A673 (cell line): Measurements from ENCODE around the gene IQGAP2.

ENCODE experiments used
- EZH2 ChIP-seq: fragments of 200-600 bp; sonication (generic); IDR thresholded peaks from 2 replicates; pipeline ENCODE4 v1.6.1; 2017; ENCODE audit warnings: borderline replicate concordance, low read depth, mild to moderate bottlenecking, mixed read lengths, antibody characterized with exemption, low read length; ENCODE audit not compliant: poor library complexity, severe bottlenecking
- TF ChIP-seq, protein P1 (sequence below): fragments of 300-800, 200-600 bp; sonication (generic); conservative IDR thresholded peaks from 2 replicates; pipeline ENCODE4 v1.5.1; 2017; ENCODE audit warnings: low read depth, mild to moderate bottlenecking, antibody characterized with exemption, low read length, moderate library complexity, mixed read lengths

DNA sequence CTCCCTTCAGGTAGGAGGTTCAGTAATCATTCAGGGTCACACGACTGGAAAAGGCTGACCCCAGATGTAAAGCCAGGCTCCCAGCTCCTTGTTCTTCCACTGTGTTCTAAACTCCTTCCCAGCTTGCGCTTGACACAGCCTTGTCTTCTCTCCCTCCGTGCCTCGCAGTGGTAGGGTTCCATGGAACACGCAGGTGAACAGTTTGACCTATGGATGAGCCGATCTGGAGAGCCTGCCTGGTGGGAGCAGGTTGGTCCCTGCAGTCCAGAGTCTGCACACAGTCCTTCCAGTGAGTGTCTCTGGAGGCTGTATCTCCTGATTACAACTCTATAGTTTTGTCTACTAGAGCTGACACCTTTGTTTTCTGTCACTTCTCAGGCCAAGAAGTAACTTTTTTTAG lies 85.9 kb downstream of the IQGAP2 start:
- TF ChIP-seq, protein P1, sequence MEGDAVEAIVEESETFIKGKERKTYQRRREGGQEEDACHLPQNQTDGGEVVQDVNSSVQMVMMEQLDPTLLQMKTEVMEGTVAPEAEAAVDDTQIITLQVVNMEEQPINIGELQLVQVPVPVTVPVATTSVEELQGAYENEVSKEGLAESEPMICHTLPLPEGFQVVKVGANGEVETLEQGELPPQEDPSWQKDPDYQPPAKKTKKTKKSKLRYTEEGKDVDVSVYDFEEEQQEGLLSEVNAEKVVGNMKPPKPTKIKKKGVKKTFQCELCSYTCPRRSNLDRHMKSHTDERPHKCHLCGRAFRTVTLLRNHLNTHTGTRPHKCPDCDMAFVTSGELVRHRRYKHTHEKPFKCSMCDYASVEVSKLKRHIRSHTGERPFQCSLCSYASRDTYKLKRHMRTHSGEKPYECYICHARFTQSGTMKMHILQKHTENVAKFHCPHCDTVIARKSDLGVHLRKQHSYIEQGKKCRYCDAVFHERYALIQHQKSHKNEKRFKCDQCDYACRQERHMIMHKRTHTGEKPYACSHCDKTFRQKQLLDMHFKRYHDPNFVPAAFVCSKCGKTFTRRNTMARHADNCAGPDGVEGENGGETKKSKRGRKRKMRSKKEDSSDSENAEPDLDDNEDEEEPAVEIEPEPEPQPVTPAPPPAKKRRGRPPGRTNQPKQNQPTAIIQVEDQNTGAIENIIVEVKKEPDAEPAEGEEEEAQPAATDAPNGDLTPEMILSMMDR, result no peak
- TF ChIP-seq EZH2, result no peak
